Activated CD8-positive, alpha-beta memory T cell treated with anti-CD3 and anti-CD28 coated beads, Interleukin-2, amount 50 U/mL, for 24 hours (primary cell): ENCODE results near the gene TMTC2.
"Not testable (repeated sequence)": the region's sequence is repeated elsewhere in the genome, so short reads cannot be mapped to it uniquely, and the experiment has no call there.

Source experiments
- DNase-seq: peaks from one replicate; pipeline ENCODE4 v3.0.0-alpha.2; 2020; ENCODE audit errors: extremely low read depth

The TMTC2 gene

GRCh38 chr12:83077041-83077440 lies 390.3 kb downstream of the TMTC2 start:
- DNase-seq, result no peak

- DNase-seq, result no peak
Measured at GRCh38 chr12:83082690-83083276, 396.1 kb downstream of the TMTC2 start.

- DNase-seq, result no peak
Measured at GRCh38 chr12:83083616-83084015, 396.9 kb downstream of the TMTC2 start.

- no peak for DNase-seq
Measured at GRCh38 chr12:83084516-83085234, 398.0 kb downstream of the TMTC2 start.

- no peak for DNase-seq
Measured at GRCh38 chr12:83086023-83086422, 399.3 kb downstream of the TMTC2 start.

GRCh38 chr12:83089575-83089974 lies 402.9 kb downstream of the TMTC2 start:
- DNase-seq, result no peak

- no peak for DNase-seq
Measured at GRCh38 chr12:83092129-83092528, 405.4 kb downstream of the TMTC2 start.

- no peak for DNase-seq
Measured at GRCh38 chr12:83092606-83093005, 405.9 kb downstream of the TMTC2 start.

GRCh38 chr12:83093426-83093825 lies 406.7 kb downstream of the TMTC2 start:
- no peak for DNase-seq

GRCh38 chr12:83097643-83098342 lies 411.1 kb downstream of the TMTC2 start:
- no peak for DNase-seq

GRCh38 chr12:83099436-83099835 lies 412.7 kb downstream of the TMTC2 start:
- no peak for DNase-seq

GRCh38 chr12:83102499-83102898 lies 415.8 kb downstream of the TMTC2 start:
- no peak for DNase-seq

GRCh38 chr12:83106873-83107272 lies 420.2 kb downstream of the TMTC2 start:
- no peak for DNase-seq

GRCh38 chr12:83110424-83110823 lies 423.7 kb downstream of the TMTC2 start:
- DNase-seq, result no peak

GRCh38 chr12:83113945-83114344 lies 427.2 kb downstream of the TMTC2 start:
- DNase-seq, result no peak

- DNase-seq, result no peak
Measured at GRCh38 chr12:83114966-83115365, 428.3 kb downstream of the TMTC2 start.

GRCh38 chr12:83117926-83118325 lies 431.2 kb downstream of the TMTC2 start:
- DNase-seq, result not testable (repeated sequence)

- DNase-seq, result no peak
Measured at GRCh38 chr12:83121897-83122622, 435.4 kb downstream of the TMTC2 start.

GRCh38 chr12:83122623-83122934 lies 435.9 kb downstream of the TMTC2 start:
- DNase-seq, result no peak

- no peak for DNase-seq
Measured at GRCh38 chr12:83123039-83123438, 436.3 kb downstream of the TMTC2 start.

GRCh38 chr12:83128540-83128939 lies 441.8 kb downstream of the TMTC2 start:
- DNase-seq, result no peak

- no peak for DNase-seq
Measured at GRCh38 chr12:83130178-83130577, 443.5 kb downstream of the TMTC2 start.

GRCh38 chr12:83132360-83132759 lies 445.7 kb downstream of the TMTC2 start:
- no peak for DNase-seq
